BJ (cell line): ENCODE data around the gene ELOVL6. TPM values are rescaled to one million over a fixed set of nuclear protein-coding genes. Genes with fewer than 3 reads are reported as not detected.

Source experiments
- CTCF ChIA-PET: fragments of 350-600 bp; formaldehyde crosslinking; extraction: SDS; loops from one replicate; lab custom pipeline; 2021; ENCODE audit warnings: antibody characterized with exemption, inconsistent platforms; lab: Yijun Ruan, JAX
- POLR2A ChIA-PET: fragments of 300-600 bp; sonication (Branson Sonifier 250); formaldehyde crosslinking; extraction: SDS; loops from one replicate; lab custom pipeline; 2021; ENCODE audit warnings: antibody characterized with exemption; lab: Charles Lee
- DNase-seq: peaks from one replicate; pipeline ENCODE4 v3.0.0-alpha.2; 2011; ENCODE audit warnings: low read depth
- H3K27me3 ChIP-seq: 2 replicates; pipeline ENCODE4 v1.6.0; 2011; ENCODE audit warnings: low read length; ENCODE audit not compliant: control insufficient read depth, insufficient read depth
- H3K36me3 ChIP-seq: 2 replicates; pipeline ENCODE4 v1.5.1; 2011; ENCODE audit warnings: low read length; ENCODE audit not compliant: control insufficient read depth, insufficient read depth
- H3K4me3 ChIP-seq: 2 replicates; pipeline ENCODE4 v1.5.1; 2011; ENCODE audit warnings: low read depth, mild to moderate bottlenecking, control low read depth, low read length
- CTCF ChIP-seq: IDR thresholded peaks from 2 replicates; pipeline ENCODE4 v1.5.1; 2011; ENCODE audit warnings: low read depth, mild to moderate bottlenecking, control low read depth, inconsistent platforms, low read length, moderate library complexity; ENCODE audit not compliant: insufficient read depth
- polyA plus RNA-seq: library from polyadenylated mRNA; depleted of rRNA; stranded (reverse); fragments of >200 nt; gene quantifications from 2 replicates; pipeline ENCODE4 v1.2.3, GENCODE V29; 2011

Gene ELOVL6
- polyA plus RNA-seq, 1 experiment: 7.6 TPM

DNA sequence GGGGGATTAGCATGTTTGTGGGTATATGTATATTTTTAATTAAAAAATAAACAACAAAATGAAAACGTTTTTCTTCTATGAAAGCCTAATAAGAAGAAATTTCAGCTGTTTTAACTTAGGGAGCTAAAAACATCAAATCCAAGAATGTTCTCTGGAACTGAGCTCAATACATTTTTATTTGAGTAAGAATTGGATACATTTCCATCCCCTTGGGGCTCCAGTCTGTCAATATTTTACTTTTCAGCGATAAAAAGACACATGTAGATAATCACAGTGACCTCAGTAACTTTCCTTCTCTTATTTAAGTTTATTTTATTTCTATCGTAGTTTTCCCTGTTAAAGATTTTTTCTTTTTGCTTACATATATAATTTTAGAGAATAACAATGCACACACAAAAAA is 59.3 kb downstream of the ELOVL6 start:
- Histone ChIP-seq H3K4me3 (no peak overlapping the region), H3K36me3 (no peaks in the 10 kb centered on the region), H3K27me3 (no peaks in the 10 kb centered on the region)
- no peak for DNase-seq
- ChIA-PET POLR2A (no interaction called here), CTCF (no interaction called here)
- no peak for TF ChIP-seq CTCF

DNA sequence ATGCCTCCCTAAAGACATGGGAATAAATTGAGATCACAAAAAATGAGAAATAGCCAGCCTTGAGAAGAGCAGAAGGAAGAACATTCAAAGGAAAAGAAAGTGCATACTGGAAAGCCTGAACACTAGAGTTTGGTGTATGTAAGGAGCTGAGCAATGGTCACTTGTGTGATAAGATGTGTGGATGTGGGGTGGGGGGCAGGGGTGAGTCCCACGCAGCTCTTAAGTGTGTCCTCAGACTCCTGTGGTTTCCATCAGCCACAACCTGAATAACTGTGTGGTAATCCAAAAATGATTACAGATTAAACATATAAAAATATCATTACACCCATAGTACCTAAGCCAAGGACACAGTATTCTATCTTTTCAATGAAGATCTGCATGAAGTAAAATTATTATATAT is 59.9 kb downstream of the ELOVL6 start:
- POLR2A ChIA-PET: no interaction called here

DNA sequence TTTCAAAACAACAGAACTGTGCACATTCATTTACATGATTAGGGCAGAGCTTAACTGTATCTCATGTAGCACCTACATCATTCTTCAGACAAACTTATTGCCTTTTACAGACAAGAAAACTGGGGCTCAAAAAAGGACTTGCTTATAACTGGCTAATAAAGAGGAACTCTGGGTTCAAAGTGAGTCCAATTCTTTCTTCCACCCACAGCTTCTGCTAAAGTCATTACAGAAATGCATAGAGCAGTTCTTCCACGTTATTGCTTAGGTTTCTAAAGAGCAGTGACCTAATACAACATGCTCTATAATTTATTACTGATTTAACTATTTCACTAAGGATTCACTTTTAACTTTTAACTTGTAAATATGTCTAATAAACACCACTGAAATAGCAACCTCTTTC is 60.6 kb downstream of the ELOVL6 start:
- H3K27me3 ChIP-seq: no peaks in the 10 kb centered on the region
- no peak for DNase-seq
- no peak overlapping the region for H3K4me3 ChIP-seq
- H3K36me3 ChIP-seq: no peaks in the 10 kb centered on the region
- POLR2A ChIA-PET: interaction anchor here (0.5 kb wide), 1 partner anchor 18 kb away, joined by 14 read pairs; no protein-coding TSS in a partner anchor
- CTCF ChIA-PET: interaction anchor here (0.6 to 1.6 kb wide), 3 partner anchors 15 to 16 kb away, joined by 3 to 4 read pairs (median 3); no protein-coding TSS in a partner anchor
- TF ChIP-seq CTCF: no peak

More for the DNA sequence above, 59.9 kb downstream of the ELOVL6 start:
- Histone ChIP-seq H3K27me3 (no peaks in the 10 kb centered on the region), H3K4me3 (no peak overlapping the region), H3K36me3 (no peaks in the 10 kb centered on the region)
- no peak for TF ChIP-seq CTCF
- CTCF ChIA-PET: interaction anchor here (0.6 to 0.9 kb wide), 2 partner anchors 16 to 17 kb away, joined by 3 to 4 read pairs; no protein-coding TSS in a partner anchor
- DNase-seq: no peak

GRCh38 chr4:110135523-110135922 is 62.9 kb downstream of the ELOVL6 start:
- Histone ChIP-seq H3K27me3 (no peaks in the 10 kb centered on the region), H3K4me3 (no peak overlapping the region), H3K36me3 (no peaks in the 10 kb centered on the region)
- ChIA-PET POLR2A (no interaction called here), CTCF (interaction anchor here (1.5 kb wide), 1 partner anchor 9 kb away, joined by 4 read pairs; no protein-coding TSS in a partner anchor)
- TF ChIP-seq CTCF: no peak
- no peak for DNase-seq

DNA sequence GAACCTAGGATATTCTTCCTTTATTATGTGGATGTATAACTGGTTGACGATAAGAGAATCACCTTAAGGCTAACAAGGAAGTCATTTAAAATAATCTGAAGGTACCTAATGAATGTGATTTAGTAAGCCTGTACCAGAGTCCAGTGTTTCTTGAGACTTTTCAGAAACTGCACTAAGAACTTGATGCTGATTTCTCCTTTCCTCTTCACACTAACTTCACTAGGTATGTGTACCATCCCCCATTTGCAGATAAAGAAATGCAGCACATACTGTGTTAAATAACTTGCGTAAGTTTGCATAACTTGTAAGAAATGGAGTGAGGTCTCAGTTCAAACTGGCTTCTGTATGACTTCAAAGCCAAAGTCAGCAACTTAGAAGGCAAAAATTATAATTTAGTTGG is 63.3 kb downstream of the ELOVL6 start:
- ChIA-PET CTCF (interaction anchor here (1.5 kb wide), 1 partner anchor 9 kb away, joined by 4 read pairs; no protein-coding TSS in a partner anchor), POLR2A (no interaction called here)
- Histone ChIP-seq H3K27me3 (no peaks in the 10 kb centered on the region), H3K4me3 (no peak overlapping the region), H3K36me3 (no peaks in the 10 kb centered on the region)
- TF ChIP-seq CTCF: no peak
- no peak for DNase-seq
